Activated T-cell treated with anti-CD3 and anti-CD28 coated beads, Interleukin-2, amount 50 U/mL, for 24 hours (primary cell): ENCODE results near the gene SLC39A8.

Experiments used
- DNase-seq: peaks from one replicate; pipeline ENCODE4 v3.0.0-alpha.2; 2020
- H3K27ac Mint-ChIP-seq: 2 replicates; pipeline ENCODE4 v1.8.0; 2020; ENCODE audit warnings: mild to moderate bottlenecking, mixed read lengths
- H3K27me3 Mint-ChIP-seq: 2 replicates; pipeline ENCODE4 v1.8.0; 2020; ENCODE audit warnings: mixed read lengths
- H3K36me3 Mint-ChIP-seq: 2 replicates; pipeline ENCODE4 v1.8.0; 2020; ENCODE audit warnings: low read depth, mixed read lengths
- H3K4me1 Mint-ChIP-seq: 2 replicates; pipeline ENCODE4 v1.8.0; 2020; ENCODE audit warnings: low read depth, mixed read lengths
- H3K4me3 Mint-ChIP-seq: 2 replicates; pipeline ENCODE4 v1.8.0; 2020; ENCODE audit warnings: mild to moderate bottlenecking, moderate library complexity, mixed read lengths
- H3K9me3 Mint-ChIP-seq: 2 replicates; pipeline ENCODE4 v1.8.0; 2020; ENCODE audit warnings: mixed read lengths

SLC39A8 gene

GRCh38 chr4:102217345-102217744 lies 127.9 kb downstream of the SLC39A8 start:
- no peak overlapping the region for H3K4me3 Mint-ChIP-seq
- no peak overlapping the region for H3K27ac Mint-ChIP-seq
- no peaks in the 10 kb centered on the region for H3K4me1 Mint-ChIP-seq
- no peak for DNase-seq
- H3K9me3 Mint-ChIP-seq, result no peaks in the 10 kb centered on the region
- no peaks in the 10 kb centered on the region for H3K36me3 Mint-ChIP-seq
- peaks cover 31% of the 10 kb centered on the region for H3K27me3 Mint-ChIP-seq

GRCh38 chr4:102216666-102217065 lies 128.6 kb downstream of the SLC39A8 start:
- no peak for DNase-seq
- Mint-ChIP-seq H3K36me3 (no peaks in the 10 kb centered on the region), H3K27ac (no peak overlapping the region), H3K9me3 (no peaks in the 10 kb centered on the region), H3K4me1 (no peaks in the 10 kb centered on the region), H3K27me3 (peaks cover 31% of the 10 kb centered on the region), H3K4me3 (no peak overlapping the region)

GRCh38 chr4:102213031-102213430 lies 132.3 kb downstream of the SLC39A8 start:
- no peak for DNase-seq
- H3K4me1 Mint-ChIP-seq, result no peaks in the 10 kb centered on the region
- H3K27ac Mint-ChIP-seq, result no peak overlapping the region
- H3K27me3 Mint-ChIP-seq, result peaks cover 30% of the 10 kb centered on the region
- peaks cover 4% of the 10 kb centered on the region for H3K9me3 Mint-ChIP-seq
- no peak overlapping the region for H3K4me3 Mint-ChIP-seq
- H3K36me3 Mint-ChIP-seq, result no peaks in the 10 kb centered on the region
